ENCODE results near the gene ISCA2.

GRCh38 chr14:74457565-74457895 lies 36.0 kb upstream of the ISCA2 start:
- no peak for TF ChIP-seq CTCF (IDR thresholded peaks at IDR 0.05; ENCODE audit: borderline replicate concordance, extremely low read depth, low read length, poor library complexity, severe bottlenecking)
- no peak for TF ChIP-seq EZH2 (IDR thresholded peaks at IDR 0.05; ENCODE audit: borderline replicate concordance, low read depth, low read length, severe bottlenecking)
